Mucosa of descending colon (tissue), 3 donors: ENCODE results near the gene MBNL1. TPM values are rescaled to one million over a fixed set of nuclear protein-coding genes. Genes with fewer than 3 reads are reported as not detected.

ENCODE experiments used
- ATAC-seq: fragments of 200-7000 bp; cut with Tn5 transposase; one replicate; pipeline ENCODE4 v1.9.1; 2020; ENCODE audit warnings: mild to moderate bottlenecking, moderate library complexity
- DNase-seq, 3 donors: peaks; one replicate each; pipeline ENCODE4 v3.0.0-alpha.2; 2020
- H3K36me3 ChIP-seq: fragments of 200-600 bp; one replicate; pipeline ENCODE4 v1.8.0; 2021; ENCODE audit warnings: low read depth, mild to moderate bottlenecking
- H3K4me1 ChIP-seq: fragments of 200-600 bp; one replicate; pipeline ENCODE4 v1.8.0; 2021; ENCODE audit warnings: low read depth, mild to moderate bottlenecking
- H3K4me3 ChIP-seq: fragments of 200-600 bp; one replicate; pipeline ENCODE4 v1.8.0; 2021; ENCODE audit warnings: mild to moderate bottlenecking
- H3K9me3 ChIP-seq: fragments of 200-600 bp; one replicate; pipeline ENCODE4 v1.8.0; 2021; ENCODE audit warnings: mild to moderate bottlenecking
- CTCF ChIP-seq: fragments of 200-600 bp; IDR thresholded peaks from one replicate; pipeline ENCODE4 v1.8.0; 2022; ENCODE audit warnings: antibody characterized with exemption, mild to moderate bottlenecking
- intact Hi-C, 2 donors: fragments of 100-400 bp; cut with DNase I in 1 of 2; cut with micrococcal nuclease in 1 of 2; formaldehyde crosslinking; loops; one replicate each; pipeline versions ENCODE4 v1.11.0 to v1.11.1; 2022; cut with DNase I, micrococcal nuclease
- total RNA-seq, 3 donors: library from RNA; stranded (reverse); fragmentation: NEBNext Ultra II Directional in 2 of 3; extraction: Animal tissue kit (Norgen Biotek cat#: 25700) in 2 of 3; gene quantifications; one replicate each; pipeline versions ENCODE4 v1.2.1 to v1.2.4, GENCODE V29; 2021 to 2023
- donor health status: DM: no; HTN: no; CAD: no; lungs with moderate emphysema.
- donor health status: DM: no; HTN: no; CAD: no.
- donor health status: DM: no; HTN: yes; CAD: no.

Gene MBNL1
- total RNA-seq, 3 donors from 2014 or later = 184 to 381 (median 215) TPM

- Histone ChIP-seq H3K36me3 (no peaks in the 10 kb centered on the region), H3K4me1 (no peaks in the 10 kb centered on the region), H3K9me3 (no peaks in the 10 kb centered on the region), H3K4me3 (no peak overlapping the region)
- intact Hi-C loops = no loop called here
- no peak for DNase-seq
- ATAC-seq = no peak
- TF ChIP-seq CTCF = no peak
Observed at GRCh38 chr3:152469248-152470025, 200.7 kb downstream of the MBNL1 start.

- intact Hi-C loops = no loop called here
- DNase-seq (no peak), ATAC-seq (no peak)
- Histone ChIP-seq H3K4me1 (no peaks in the 10 kb centered on the region), H3K4me3 (no peak overlapping the region), H3K9me3 (no peaks in the 10 kb centered on the region), H3K36me3 (no peaks in the 10 kb centered on the region)
- TF ChIP-seq CTCF = no peak
Observed at GRCh38 chr3:152470095-152470494, 201.4 kb downstream of the MBNL1 start.

- H3K4me3 ChIP-seq = no peak overlapping the region
- ATAC-seq (no peak), DNase-seq (no peak)
- no peaks in the 10 kb centered on the region for H3K4me1 ChIP-seq
- intact Hi-C loops = no loop called here
- TF ChIP-seq CTCF = no peak
- H3K9me3 ChIP-seq = no peaks in the 10 kb centered on the region
- H3K36me3 ChIP-seq = no peaks in the 10 kb centered on the region
Observed at GRCh38 chr3:152470893-152471292, 202.2 kb downstream of the MBNL1 start.

GRCh38 chr3:152471814-152472671 is 203.3 kb downstream of the MBNL1 start:
- no peaks in the 10 kb centered on the region for H3K4me1 ChIP-seq
- DNase-seq (peak in 2 of 3 donors; percentile 54 to 88), ATAC-seq (peak; percentile 86)
- H3K9me3 ChIP-seq = no peaks in the 10 kb centered on the region
- intact Hi-C loops = no loop called here
- no peak overlapping the region for H3K4me3 ChIP-seq
- peak; percentile 62 for TF ChIP-seq CTCF
- H3K36me3 ChIP-seq = no peaks in the 10 kb centered on the region

GRCh38 chr3:152472672-152472954 is 203.9 kb downstream of the MBNL1 start:
- intact Hi-C loops = no loop called here
- H3K4me1 ChIP-seq = no peaks in the 10 kb centered on the region
- H3K4me3 ChIP-seq = no peak overlapping the region
- DNase-seq = no peak
- no peak for ATAC-seq
- no peaks in the 10 kb centered on the region for H3K36me3 ChIP-seq
- no peaks in the 10 kb centered on the region for H3K9me3 ChIP-seq
- no peak for TF ChIP-seq CTCF
